Common myeloid progenitor, CD34-positive (primary cell): ENCODE measurements around the gene PRKX.
A peak's percentile ranks its signal among the peaks of the same experiment; 100 is the strongest.
"Not testable (repeated sequence)": the region's sequence is repeated elsewhere in the genome, so short reads cannot be mapped to it uniquely, and the experiment has no call there.

ENCODE experiments used
- CTCF ChIA-PET: fragments of 350-600 bp; sonication (Branson Sonifier 250); formaldehyde crosslinking; loops from one replicate; lab custom pipeline; 2021; ENCODE audit warnings: antibody characterized with exemption; lab: Charles Lee
- POLR2A ChIA-PET: fragments of 350-600 bp; sonication (Branson Sonifier 250); formaldehyde crosslinking; loops from one replicate; lab custom pipeline; 2021; ENCODE audit warnings: antibody characterized with exemption; lab: Charles Lee
- DNase-seq, 3 donors: peaks; one replicate each; pipeline versions ENCODE4 v3.0.0 to v3.0.0-alpha.2; 2013
- H3K27ac ChIP-seq, 2 experiments: 1 replicate in 1 of 2; 2 replicates in 1 of 2; pipeline ENCODE4 v1.7.0; 2013; ENCODE audit warnings: inconsistent platforms in 2 of 2, low read length in 2 of 2, mild to moderate bottlenecking in 2 of 2, low read depth in 1 of 2, moderate library complexity in 1 of 2; ENCODE audit not compliant: severe bottlenecking in 2 of 2, insufficient read depth in 1 of 2, poor library complexity in 1 of 2
- H3K27me3 ChIP-seq, 5 experiments: replicated peaks in 2 of 5; 1 replicate in 3 of 5; 2 replicates in 2 of 5; pipeline versions ENCODE4 v1.6.1 to v1.7.0; 2013; ENCODE audit warnings: low read length in 4 of 5, mild to moderate bottlenecking in 2 of 5, moderate library complexity in 2 of 5, inconsistent platforms in 1 of 5; ENCODE audit not compliant: insufficient read depth in 5 of 5, control insufficient read depth in 4 of 5
- H3K36me3 ChIP-seq, 4 experiments: 1 replicate in 2 of 4; 2 replicates in 2 of 4; pipeline versions ENCODE4 v1.6.1 to v1.7.0; 2013; ENCODE audit warnings: low read length in 3 of 4, control low read depth in 1 of 4, mild to moderate bottlenecking in 1 of 4; ENCODE audit not compliant: control insufficient read depth in 4 of 4, insufficient read depth in 4 of 4
- H3K4me1 ChIP-seq, 4 experiments: 1 replicate in 3 of 4; 2 replicates in 1 of 4; pipeline versions ENCODE4 v1.6.1 to v1.7.1; 2013; ENCODE audit warnings: low read length in 3 of 4, mild to moderate bottlenecking in 3 of 4, control low read depth in 1 of 4, inconsistent platforms in 1 of 4, moderate library complexity in 1 of 4; ENCODE audit not compliant: control insufficient read depth in 4 of 4, insufficient read depth in 4 of 4; ENCODE audit errors: control extremely low read depth in 1 of 4
- H3K4me3 ChIP-seq, 7 experiments: 1 replicate in 4 of 7; 2 replicates in 3 of 7; pipeline versions ENCODE4 v1.5.1 to v1.7.0; 2013; ENCODE audit warnings: mild to moderate bottlenecking in 7 of 7, low read length in 6 of 7, moderate library complexity in 6 of 7, inconsistent platforms in 2 of 7, low read depth in 2 of 7, control low read depth in 1 of 7; ENCODE audit not compliant: insufficient read depth in 4 of 7, control insufficient read depth in 1 of 7; ENCODE audit errors: extremely low read depth in 1 of 7
- H3K9me3 ChIP-seq, 5 experiments: 1 replicate in 4 of 5; 2 replicates in 1 of 5; pipeline versions ENCODE4 v1.6.1 to v1.7.1; 2013; ENCODE audit warnings: low read length in 4 of 5, mild to moderate bottlenecking in 2 of 5, inconsistent platforms in 1 of 5, low read depth in 1 of 5, moderate library complexity in 1 of 5; ENCODE audit not compliant: control insufficient read depth in 4 of 5, insufficient read depth in 2 of 5; ENCODE audit errors: control extremely low read depth in 1 of 5
- WGBS: methylation state at CpG from one replicate; pipeline ENCODE4 v1.1.5; 2013; ENCODE audit not compliant: insufficient coverage; 5-methylcytosine and 5-hydroxymethylcytosine counted together

The PRKX gene

DNA sequence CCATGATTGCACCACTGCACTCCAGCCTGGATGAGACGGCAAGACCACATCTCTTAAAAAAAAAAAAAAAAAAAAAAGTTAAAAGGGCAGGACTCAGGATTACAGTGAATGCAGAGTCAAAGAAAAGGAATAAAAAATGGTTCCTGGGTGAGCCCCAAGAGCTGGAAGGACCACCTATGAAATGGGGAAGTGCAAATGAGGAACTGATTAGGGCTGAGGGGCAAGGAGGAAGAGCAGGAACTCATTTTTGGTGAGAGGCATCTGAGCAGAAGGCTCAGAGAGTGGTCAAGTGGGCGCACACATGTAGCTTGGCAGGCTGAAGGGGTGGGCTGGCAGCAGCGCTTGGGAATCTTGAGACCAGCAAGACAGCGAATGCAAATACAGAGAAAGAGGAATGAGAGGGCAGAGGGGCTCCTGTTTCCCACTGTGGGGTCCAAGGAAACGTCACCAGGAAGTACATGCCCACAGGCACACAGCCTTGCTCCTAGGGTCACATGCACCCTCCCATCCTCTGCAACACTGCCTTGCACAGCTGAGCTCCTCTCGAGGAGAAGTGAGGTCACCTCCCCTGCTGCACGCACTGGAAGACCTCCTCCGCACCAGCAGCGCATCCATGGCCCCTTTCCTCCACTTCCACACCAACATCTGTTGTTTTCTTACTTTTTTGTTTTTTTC is 49.7 kb downstream of the PRKX start:
- DNase-seq, result peak; percentile 29 to 81 (median 70)
- H3K27ac ChIP-seq, H3K4me3 ChIP-seq, H3K9me3 ChIP-seq, H3K27me3 ChIP-seq, POLR2A ChIA-PET: not testable (repeated sequence)
- Histone ChIP-seq H3K4me1 (peaks cover 0 to 22% (median 7%) of the 10 kb centered on the region in 4 experiments), H3K36me3 (peaks cover 3 to 12% (median 5%) of the 10 kb centered on the region in 4 experiments)
- CTCF ChIA-PET, result interaction anchor here (1.3 to 3.0 kb wide), 3 partner anchors 9 to 148 kb away, joined by 3 to 13 read pairs (median 6); no protein-coding TSS in a partner anchor
- WGBS, result 36% methylated on average over 9 of the region's 9 CpGs

DNA sequence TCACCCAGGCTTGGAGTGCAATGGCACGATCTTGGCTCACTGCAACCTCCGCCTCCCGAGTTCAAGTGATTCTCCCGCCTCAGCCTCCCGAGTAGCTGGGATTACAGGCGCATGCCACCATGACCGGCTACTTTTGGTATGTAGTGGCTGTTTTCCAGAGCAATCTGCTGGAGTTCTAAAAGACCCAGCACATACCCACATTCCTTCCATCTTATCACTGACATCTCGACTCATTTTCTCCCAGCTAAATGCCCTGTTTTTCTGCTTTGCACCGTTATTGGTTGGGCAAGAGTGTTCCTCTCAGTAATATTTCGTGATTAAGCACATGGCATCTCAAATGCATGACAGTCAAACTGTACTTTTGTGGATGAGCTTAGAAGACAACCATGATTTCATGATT is 53.7 kb downstream of the PRKX start:
- no peaks in the 10 kb centered on the region for H3K27me3 ChIP-seq
- H3K9me3 ChIP-seq, result no peaks in the 10 kb centered on the region
- DNase-seq, result no peak
- WGBS, result 93% methylated on average over 10 of the region's 10 CpGs
- H3K36me3 ChIP-seq, result peaks cover 0 to 15% (median 7%) of the 10 kb centered on the region in 4 experiments
- H3K4me1 ChIP-seq, result peaks cover 0 to 22% (median 7%) of the 10 kb centered on the region in 4 experiments
- POLR2A ChIA-PET, result no interaction called here
- H3K27ac ChIP-seq, result no peak overlapping the region
- CTCF ChIA-PET, result interaction anchor here (1.6 kb wide), 1 partner anchor 10 kb away, joined by 4 read pairs; no protein-coding TSS in a partner anchor
- no peak overlapping the region for H3K4me3 ChIP-seq

DNA sequence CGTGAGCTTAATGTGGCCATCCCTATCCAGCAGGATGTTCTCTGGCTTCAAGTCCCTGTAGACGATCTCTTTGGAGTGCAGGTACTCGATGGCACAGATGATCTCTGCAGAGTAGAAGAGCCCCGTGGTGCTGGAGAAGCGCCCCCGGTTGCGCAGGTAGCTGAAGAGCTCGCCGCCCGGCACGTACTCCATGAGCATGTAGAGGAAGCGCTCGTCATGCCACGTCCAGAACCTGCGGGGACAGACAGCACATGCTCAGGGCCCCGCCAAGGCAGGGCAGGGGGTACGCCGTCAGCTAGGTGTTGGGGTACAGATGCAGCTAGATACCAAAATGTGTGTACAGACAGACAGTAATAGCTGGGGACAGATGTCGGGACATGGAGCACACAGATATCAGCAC is 58.3 kb downstream of the PRKX start:
- Histone ChIP-seq H3K27me3 (no peaks in the 10 kb centered on the region), H3K27ac (no peak overlapping the region), H3K9me3 (no peaks in the 10 kb centered on the region), H3K4me3 (no peak overlapping the region), H3K4me1 (peaks cover 0 to 6% (median 0%) of the 10 kb centered on the region in 4 experiments), H3K36me3 (peaks cover 4 to 22% (median 14%) of the 10 kb centered on the region in 4 experiments)
- WGBS, result 97% methylated on average over 19 of the region's 19 CpGs
- POLR2A ChIA-PET, result no interaction called here
- CTCF ChIA-PET, result interaction anchor here (0.8 to 1.1 kb wide), 2 partner anchors 156 to 158 kb away, joined by 3 to 4 read pairs; no protein-coding TSS in a partner anchor
- DNase-seq, result no peak

DNA sequence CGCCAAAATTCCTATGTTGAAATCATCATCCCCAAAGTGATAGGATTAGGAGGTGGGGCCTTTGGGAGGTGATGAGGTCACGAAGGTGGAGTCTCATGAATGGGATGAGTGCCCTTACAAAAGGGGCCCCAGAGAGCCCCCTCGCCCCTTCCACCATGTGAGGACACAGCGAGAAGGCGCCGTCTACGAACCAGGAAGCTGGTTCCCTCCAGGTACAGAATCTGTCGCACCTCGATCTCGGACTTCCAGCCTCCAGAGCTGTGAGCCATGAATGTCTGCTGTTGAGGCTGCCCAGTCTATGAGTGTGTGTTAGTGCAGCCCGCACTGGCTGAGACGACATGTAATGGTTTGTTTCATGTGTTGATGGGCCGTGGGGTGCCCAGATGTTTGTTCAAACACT is 60.3 kb downstream of the PRKX start:
- CTCF ChIA-PET, result interaction anchor here (1.7 kb wide), 1 partner anchor 135 kb away, joined by 8 read pairs; no protein-coding TSS in a partner anchor
- H3K36me3 ChIP-seq, result peaks cover 4 to 20% (median 14%) of the 10 kb centered on the region in 4 experiments
- WGBS, result 98% methylated on average over 9 of the region's 13 CpGs

DNA sequence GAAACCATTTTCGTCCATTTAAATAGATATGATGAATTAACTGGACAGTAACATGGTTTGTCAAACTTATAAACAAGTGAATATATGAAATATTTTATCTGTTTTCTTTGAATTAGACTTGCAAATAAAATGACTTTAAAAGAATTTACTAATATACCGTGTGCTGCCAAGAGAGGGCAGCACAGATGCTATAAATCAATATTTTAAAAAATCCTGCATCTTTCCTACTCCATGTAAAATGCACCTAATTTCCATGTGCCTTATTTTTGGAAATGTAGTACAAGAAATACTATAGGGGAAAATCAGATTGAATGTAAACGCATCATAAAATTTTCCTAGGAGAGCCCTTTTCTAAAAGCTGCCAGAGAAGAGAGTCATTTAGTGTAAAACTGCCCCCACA is 62.2 kb downstream of the PRKX start:
- Histone ChIP-seq H3K4me3 (no peak overlapping the region), H3K4me1 (no peaks in the 10 kb centered on the region), H3K9me3 (no peaks in the 10 kb centered on the region), H3K27ac (no peak overlapping the region), H3K27me3 (no peaks in the 10 kb centered on the region), H3K36me3 (peaks cover 4 to 23% (median 13%) of the 10 kb centered on the region in 4 experiments)
- CTCF ChIA-PET, result interaction anchor here (0.8 to 2.5 kb wide), 7 partner anchors 11 to 162 kb away, joined by 3 to 13 read pairs (median 4); no protein-coding TSS in a partner anchor
- POLR2A ChIA-PET, result interaction anchor here (0.5 kb wide), 1 partner anchor 710 kb away, joined by 5 read pairs; no protein-coding TSS in a partner anchor
- peak; percentile 20 to 59 (median 39) for DNase-seq
- 86% methylated on average over 1 of the region's 3 CpGs for WGBS

More for the DNA sequence above, 60.3 kb downstream of the PRKX start:
- DNase-seq, result no peak
- Histone ChIP-seq H3K4me3 (no peak overlapping the region), H3K9me3 (no peaks in the 10 kb centered on the region), H3K27me3 (no peaks in the 10 kb centered on the region), H3K27ac (no peak overlapping the region), H3K4me1 (no peaks in the 10 kb centered on the region)
- POLR2A ChIA-PET, result no interaction called here

DNA sequence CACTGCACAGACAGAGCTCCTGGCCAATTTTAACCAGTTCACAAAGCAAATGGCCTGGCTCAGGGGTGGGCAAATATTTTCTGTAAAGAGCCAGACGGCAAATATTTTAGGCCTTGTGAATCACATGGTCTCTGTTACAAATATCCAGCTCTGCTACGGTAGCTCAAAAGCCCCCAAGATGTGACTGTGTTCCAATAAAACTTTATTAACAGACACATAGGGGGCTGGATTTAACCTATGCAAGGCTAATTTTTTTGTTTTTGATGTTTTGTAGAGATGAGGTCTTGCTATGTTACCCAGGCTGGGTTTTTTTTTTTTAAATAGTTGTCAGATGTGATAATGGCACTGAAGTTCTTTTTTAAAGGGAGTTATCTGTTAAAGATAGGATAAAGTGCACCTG is 65.4 kb downstream of the PRKX start:
- WGBS, result 100% methylated on average over 1 of the region's 2 CpGs
- H3K9me3 ChIP-seq, result peaks cover 0 to 6% (median 0%) of the 10 kb centered on the region in 5 experiments
- ChIA-PET CTCF (interaction anchor here (1.3 kb wide), 1 partner anchor 168 kb away, joined by 3 read pairs; no protein-coding TSS in a partner anchor), POLR2A (interaction anchor here (0.6 kb wide), 1 partner anchor 305 kb away, joined by 4 read pairs; no protein-coding TSS in a partner anchor)
- no peaks in the 10 kb centered on the region for H3K4me1 ChIP-seq
- no peak overlapping the region for H3K4me3 ChIP-seq
- no peak overlapping the region for H3K27ac ChIP-seq
- no peak for DNase-seq
- H3K27me3 ChIP-seq, result no peaks in the 10 kb centered on the region
- H3K36me3 ChIP-seq, result peaks cover 0 to 30% (median 14%) of the 10 kb centered on the region in 4 experiments
